Measurements from ENCODE around the gene DAZ1.
"Not testable (repeated sequence)": the region's sequence is repeated elsewhere in the genome, so short reads cannot be mapped to it uniquely, and the experiment has no call there.

DAZ1 gene, protein sequence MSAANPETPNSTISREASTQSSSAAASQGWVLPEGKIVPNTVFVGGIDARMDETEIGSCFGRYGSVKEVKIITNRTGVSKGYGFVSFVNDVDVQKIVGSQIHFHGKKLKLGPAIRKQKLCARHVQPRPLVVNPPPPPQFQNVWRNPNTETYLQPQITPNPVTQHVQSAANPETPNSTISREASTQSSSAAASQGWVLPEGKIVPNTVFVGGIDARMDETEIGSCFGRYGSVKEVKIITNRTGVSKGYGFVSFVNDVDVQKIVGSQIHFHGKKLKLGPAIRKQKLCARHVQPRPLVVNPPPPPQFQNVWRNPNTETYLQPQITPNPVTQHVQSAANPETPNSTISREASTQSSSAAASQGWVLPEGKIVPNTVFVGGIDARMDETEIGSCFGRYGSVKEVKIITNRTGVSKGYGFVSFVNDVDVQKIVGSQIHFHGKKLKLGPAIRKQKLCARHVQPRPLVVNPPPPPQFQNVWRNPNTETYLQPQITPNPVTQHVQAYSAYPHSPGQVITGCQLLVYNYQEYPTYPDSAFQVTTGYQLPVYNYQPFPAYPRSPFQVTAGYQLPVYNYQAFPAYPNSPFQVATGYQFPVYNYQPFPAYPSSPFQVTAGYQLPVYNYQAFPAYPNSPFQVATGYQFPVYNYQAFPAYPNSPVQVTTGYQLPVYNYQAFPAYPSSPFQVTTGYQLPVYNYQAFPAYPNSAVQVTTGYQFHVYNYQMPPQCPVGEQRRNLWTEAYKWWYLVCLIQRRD

DNA sequence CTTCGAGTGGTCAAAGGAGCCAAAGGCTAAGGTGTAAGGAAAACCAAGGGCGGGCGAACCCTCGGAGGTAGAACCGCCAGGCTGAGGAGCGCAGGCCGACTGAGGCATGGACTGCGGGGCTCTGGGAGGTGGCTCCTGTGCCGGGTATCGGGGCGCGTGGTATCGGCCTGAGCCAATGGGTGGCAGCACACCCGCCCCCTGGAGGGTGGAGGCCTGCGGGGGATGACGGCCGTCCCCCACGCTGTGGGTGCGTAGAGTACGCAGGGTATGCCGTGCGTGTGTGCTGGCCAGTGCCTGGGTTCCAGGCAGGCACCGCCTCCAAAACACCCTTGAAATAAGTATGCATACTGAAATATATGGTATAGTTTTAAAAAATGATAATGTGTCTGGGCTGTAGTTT, at the start of gene DAZ1:
Gene DAZ1 (minus strand): TSS at position 101 of the 400 bp plus-strand sequence. CDS start 208 bp downstream, outside the sequence.
- DNase-seq; in situ Hi-C loops (cut with HindIII; ENCODE audit: low pct_ligation_motif_present, low pct_unique_long_range_greater_than_20kb, low sequenced_read_pairs): not testable (repeated sequence)

DNA sequence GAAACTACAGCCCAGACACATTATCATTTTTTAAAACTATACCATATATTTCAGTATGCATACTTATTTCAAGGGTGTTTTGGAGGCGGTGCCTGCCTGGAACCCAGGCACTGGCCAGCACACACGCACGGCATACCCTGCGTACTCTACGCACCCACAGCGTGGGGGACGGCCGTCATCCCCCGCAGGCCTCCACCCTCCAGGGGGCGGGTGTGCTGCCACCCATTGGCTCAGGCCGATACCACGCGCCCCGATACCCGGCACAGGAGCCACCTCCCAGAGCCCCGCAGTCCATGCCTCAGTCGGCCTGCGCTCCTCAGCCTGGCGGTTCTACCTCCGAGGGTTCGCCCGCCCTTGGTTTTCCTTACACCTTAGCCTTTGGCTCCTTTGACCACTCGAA, 20.4 kb upstream of the DAZ1 start, which contains the start of gene DAZ2:
Gene DAZ2 (plus strand): TSS at position 301 of the 400 bp plus-strand sequence. CDS start 208 bp downstream, outside the sequence.
- in situ Hi-C loops (cut with HindIII; ENCODE audit: low pct_ligation_motif_present, low pct_unique_long_range_greater_than_20kb, low sequenced_read_pairs); DNase-seq: not testable (repeated sequence)

DNA sequence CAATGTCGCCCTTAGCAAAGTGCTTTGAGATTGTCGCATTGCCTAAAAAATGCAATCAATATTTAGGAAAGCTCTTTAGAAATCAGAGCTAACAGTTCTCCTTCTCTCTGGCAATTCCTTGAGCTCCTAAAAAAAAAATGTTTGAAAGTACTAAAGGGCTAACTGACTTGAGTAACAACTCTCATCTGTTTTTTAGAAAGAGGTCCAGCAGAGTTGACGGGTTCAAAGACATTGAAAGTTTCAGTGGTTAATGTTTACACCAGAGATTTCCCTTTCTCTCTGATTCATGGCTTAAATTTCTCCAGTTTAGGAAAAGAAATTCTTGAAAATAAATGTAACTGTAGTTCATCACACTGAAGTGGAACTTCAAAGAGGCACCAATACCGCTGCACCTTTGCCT, 11.9 kb upstream of the DAZ1 start:
- DNase-seq; in situ Hi-C loops (cut with HindIII; ENCODE audit: low pct_ligation_motif_present, low pct_unique_long_range_greater_than_20kb, low sequenced_read_pairs): not testable (repeated sequence)

DNA sequence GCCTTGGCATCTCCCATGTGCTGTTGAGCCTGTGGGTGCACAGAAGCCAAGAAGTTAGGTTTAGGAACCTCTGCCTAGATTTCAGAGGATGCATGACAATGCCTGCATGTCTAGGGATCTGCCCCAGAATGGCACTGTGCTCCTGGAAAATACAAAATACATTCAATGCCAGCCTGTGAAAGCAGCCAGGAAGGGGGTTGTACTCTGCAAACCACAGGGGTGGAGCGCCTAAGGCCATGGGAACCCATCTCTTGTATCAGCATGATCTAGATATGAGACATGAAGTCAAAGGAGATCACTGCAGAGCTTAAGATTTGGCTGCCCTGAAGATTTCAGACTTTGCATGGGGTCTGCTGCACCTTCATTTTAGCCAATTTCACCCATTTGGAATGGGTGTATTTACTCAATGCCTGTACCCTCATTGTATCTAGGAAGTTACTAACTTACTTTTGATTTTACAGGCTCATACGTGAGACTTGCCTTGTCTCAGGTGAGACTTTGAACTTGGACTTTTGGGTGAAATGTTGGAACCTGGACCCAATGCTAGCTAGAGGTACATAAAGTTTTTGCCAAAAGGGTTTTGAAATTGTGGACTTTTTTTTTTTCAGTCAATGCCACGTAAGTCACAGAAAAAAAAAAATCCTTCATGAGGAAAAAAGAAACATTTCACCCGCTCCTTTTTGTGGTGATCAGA, 11.1 kb upstream of the DAZ1 start:
- in situ Hi-C loops (cut with HindIII; ENCODE audit: low pct_ligation_motif_present, low pct_unique_long_range_greater_than_20kb, low sequenced_read_pairs) = not testable (repeated sequence)

DNA sequence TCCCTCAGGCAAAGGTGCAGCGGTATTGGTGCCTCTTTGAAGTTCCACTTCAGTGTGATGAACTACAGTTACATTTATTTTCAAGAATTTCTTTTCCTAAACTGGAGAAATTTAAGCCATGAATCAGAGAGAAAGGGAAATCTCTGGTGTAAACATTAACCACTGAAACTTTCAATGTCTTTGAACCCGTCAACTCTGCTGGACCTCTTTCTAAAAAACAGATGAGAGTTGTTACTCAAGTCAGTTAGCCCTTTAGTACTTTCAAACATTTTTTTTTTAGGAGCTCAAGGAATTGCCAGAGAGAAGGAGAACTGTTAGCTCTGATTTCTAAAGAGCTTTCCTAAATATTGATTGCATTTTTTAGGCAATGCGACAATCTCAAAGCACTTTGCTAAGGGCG, 8.6 kb upstream of the DAZ1 start:
- in situ Hi-C loops (cut with HindIII; ENCODE audit: low pct_ligation_motif_present, low pct_unique_long_range_greater_than_20kb, low sequenced_read_pairs); DNase-seq: not testable (repeated sequence)

More for the DNA sequence above, 11.1 kb upstream of the DAZ1 start:
- not testable (repeated sequence) for DNase-seq
